Right lobe of liver (tissue), 6 donors: ENCODE results near the gene PPIE. TPM values are rescaled to one million over a fixed set of nuclear protein-coding genes. Genes with fewer than 3 reads are reported as not detected.
A peak's percentile ranks its signal among the peaks of the same experiment; 100 is the strongest.

Source experiments
- ATAC-seq, 4 donors: fragments of 200-7000 bp; cut with Tn5 transposase; one replicate each; pipeline ENCODE4 v1.9.1; 2020; ENCODE audit warnings: mild to moderate bottlenecking in 4 of 4, moderate library complexity in 4 of 4
- DNase-seq, 3 donors: peaks; one replicate each; pipeline ENCODE4 v3.0.0-alpha.2; 2020
- H3K27ac ChIP-seq, 3 donors: fragments of 200-600 bp; one replicate each; pipeline ENCODE4 v1.8.0; 2022
- H3K27me3 ChIP-seq, 2 donors: fragments of 200-600 bp; one replicate each; pipeline ENCODE4 v1.8.0; 2022
- H3K36me3 ChIP-seq, 4 donors: fragments of 200-600 bp; sonication (generic) in 1 of 4; one replicate each; pipeline versions ENCODE4 v1.5.1 to v1.8.0; 2017 to 2022; ENCODE audit warnings: control low read depth in 1 of 4
- H3K4me1 ChIP-seq, 4 donors: fragments of 200-600 bp; sonication (generic) in 1 of 4; one replicate each; pipeline versions ENCODE4 v1.5.1 to v1.8.0; 2017 to 2022; ENCODE audit warnings: control low read depth in 1 of 4
- H3K4me3 ChIP-seq, 3 donors: fragments of 200-600 bp; one replicate each; pipeline ENCODE4 v1.8.0; 2022
- H3K9me3 ChIP-seq, 4 donors: fragments of 200-600 bp; sonication (generic) in 1 of 4; one replicate each; pipeline versions ENCODE4 v1.5.1 to v1.8.0; 2017 to 2022; ENCODE audit warnings: control low read depth in 1 of 4
- POLR2A ChIP-seq: fragments of 450-650 bp; IDR thresholded peaks from one replicate; pipeline ENCODE4 v1.6.1; 2017; ENCODE audit warnings: antibody characterized with exemption, mild to moderate bottlenecking
- WGBS: methylation state at CpG from one replicate; pipeline ENCODE4 v1.1.6; 2018; ENCODE audit warnings: low coverage, low lambda C conversion rate; ENCODE audit not compliant: insufficient coverage; ENCODE audit errors: missing lambda C conversion rate; 5-methylcytosine and 5-hydroxymethylcytosine counted together
- intact Hi-C, 2 donors: fragments of 100-400 bp; cut with DNase I; formaldehyde crosslinking; loops; one replicate each; pipeline versions ENCODE4 v1.11.2 to v1.14.1; 2022
- total RNA-seq, 6 experiments: library from RNA; depleted of rRNA in 2 of 6; stranded (reverse); fragments of >200 nt in 2 of 6; fragmentation: NEBNext Ultra II Directional in 3 of 6; extraction: Animal tissue kit (Norgen Biotek cat#: 25700) in 3 of 6; gene quantifications; one replicate each; pipeline versions ENCODE4 v1.1.0 to v1.2.4, GENCODE V29; 2016 to 2023
- TF ChIP-seq, protein P1 (sequence below), 4 donors: fragments of 200-600 bp in 3 of 4; fragments of 450-650 bp in 1 of 4; IDR thresholded peaks; one replicate each; pipeline versions ENCODE4 v1.5.1 to v1.8.0; 2016 to 2022; ENCODE audit warnings: antibody characterized with exemption in 4 of 4, mild to moderate bottlenecking in 2 of 4
- donor health status: DM: no; HTN: yes; CAD: no.
- donor health status: DM: no; HTN: no; CAD: no.
- donor health status: DM: no; HTN: no; CAD: no.
- donor health status: DM: no; HTN: yes; CAD: no.
- donor health status: DM: no; HTN: yes; CAD: no.

The PPIE gene
- total RNA-seq, 6 experiments from 2014 or later: 16.2 to 24.9 (median 20.7) TPM

DNA sequence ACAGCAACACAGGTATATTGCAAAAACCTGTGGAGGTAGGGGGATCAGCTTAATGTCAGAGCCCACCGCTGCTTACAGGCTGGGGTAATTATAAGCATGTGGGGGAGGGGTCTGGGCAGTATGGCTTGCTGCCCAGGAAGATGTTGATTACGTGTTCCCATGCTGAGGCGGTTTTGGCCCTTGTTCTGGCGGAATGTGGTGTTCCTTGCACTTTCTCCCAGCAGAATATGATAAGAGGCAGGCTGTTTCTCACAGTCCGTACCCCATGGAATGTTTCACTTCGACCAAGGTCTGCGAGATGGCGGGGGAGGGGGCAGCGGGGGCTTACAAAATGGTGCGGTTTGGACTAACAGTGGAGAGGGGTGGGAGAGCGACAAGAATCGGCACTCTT lies 37.6 kb upstream of the PPIE start:
- Histone ChIP-seq H3K27me3 (no peaks in the 10 kb centered on the region), H3K36me3 (no peaks in the 10 kb centered on the region), H3K4me1 (no peaks in the 10 kb centered on the region), H3K4me3 (no peak overlapping the region), H3K9me3 (no peaks in the 10 kb centered on the region), H3K27ac (no peak overlapping the region)
- TF ChIP-seq, protein P1, sequence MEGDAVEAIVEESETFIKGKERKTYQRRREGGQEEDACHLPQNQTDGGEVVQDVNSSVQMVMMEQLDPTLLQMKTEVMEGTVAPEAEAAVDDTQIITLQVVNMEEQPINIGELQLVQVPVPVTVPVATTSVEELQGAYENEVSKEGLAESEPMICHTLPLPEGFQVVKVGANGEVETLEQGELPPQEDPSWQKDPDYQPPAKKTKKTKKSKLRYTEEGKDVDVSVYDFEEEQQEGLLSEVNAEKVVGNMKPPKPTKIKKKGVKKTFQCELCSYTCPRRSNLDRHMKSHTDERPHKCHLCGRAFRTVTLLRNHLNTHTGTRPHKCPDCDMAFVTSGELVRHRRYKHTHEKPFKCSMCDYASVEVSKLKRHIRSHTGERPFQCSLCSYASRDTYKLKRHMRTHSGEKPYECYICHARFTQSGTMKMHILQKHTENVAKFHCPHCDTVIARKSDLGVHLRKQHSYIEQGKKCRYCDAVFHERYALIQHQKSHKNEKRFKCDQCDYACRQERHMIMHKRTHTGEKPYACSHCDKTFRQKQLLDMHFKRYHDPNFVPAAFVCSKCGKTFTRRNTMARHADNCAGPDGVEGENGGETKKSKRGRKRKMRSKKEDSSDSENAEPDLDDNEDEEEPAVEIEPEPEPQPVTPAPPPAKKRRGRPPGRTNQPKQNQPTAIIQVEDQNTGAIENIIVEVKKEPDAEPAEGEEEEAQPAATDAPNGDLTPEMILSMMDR (IDR thresholded peaks at IDR 0.05): no peak
- WGBS: 20% methylated on average over 10 of the region's 12 CpGs
- peak in 1 of 3 donors; percentile 30 for DNase-seq
- peak; percentile 53 to 74 (median 58) for ATAC-seq
- intact Hi-C loops: no loop called here

DNA sequence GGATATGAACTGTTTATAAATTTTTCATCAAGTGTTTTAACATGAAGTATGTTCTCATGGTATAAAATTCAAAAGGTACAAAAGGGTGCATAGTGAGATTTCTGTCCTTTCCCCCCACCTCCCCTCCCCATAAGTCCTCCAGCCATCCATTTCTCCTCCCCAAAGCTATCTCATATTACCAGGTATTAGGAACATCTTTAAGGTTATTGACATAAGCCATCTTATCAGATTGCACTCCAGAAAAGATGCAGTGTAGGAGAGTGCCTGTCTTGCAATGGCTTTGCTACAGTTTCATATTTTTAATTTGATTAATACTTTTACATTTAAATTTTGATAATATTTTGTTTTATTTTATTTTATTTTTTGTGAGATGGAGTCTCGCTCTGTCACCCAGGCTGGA lies 33.9 kb upstream of the PPIE start:
- DNase-seq (no peak), ATAC-seq (no peak)
- intact Hi-C loops: no loop called here
- H3K27me3 ChIP-seq: no peaks in the 10 kb centered on the region
- no peak overlapping the region for H3K27ac ChIP-seq
- no peaks in the 10 kb centered on the region for H3K4me1 ChIP-seq
- no peaks in the 10 kb centered on the region for H3K36me3 ChIP-seq
- WGBS: 71% methylated on average over 1 of the region's 1 CpG
- H3K4me3 ChIP-seq: no peak overlapping the region
- no peak for TF ChIP-seq POLR2A
- TF ChIP-seq, protein P1 (IDR thresholded peaks at IDR 0.05): no peak
- no peaks in the 10 kb centered on the region for H3K9me3 ChIP-seq

DNA sequence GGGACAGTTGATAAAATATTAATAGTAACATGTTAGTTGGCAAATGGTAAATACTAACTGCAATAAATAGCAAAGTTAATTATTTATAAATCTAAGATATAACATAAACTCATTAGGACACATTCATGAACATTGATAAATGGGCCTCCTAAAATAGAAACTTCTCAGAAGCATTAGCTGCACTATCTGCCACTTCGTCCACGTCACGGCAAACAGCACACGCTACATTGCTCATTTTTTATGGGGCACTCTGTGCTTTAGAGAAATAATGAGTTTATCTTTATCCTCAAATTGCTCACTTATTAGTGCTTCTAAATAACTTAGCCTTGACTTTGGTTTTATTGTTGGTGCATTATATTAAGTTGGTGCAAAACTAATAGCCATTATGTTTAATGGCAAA lies 31.2 kb upstream of the PPIE start:
- DNase-seq (no peak), ATAC-seq (no peak)
- Histone ChIP-seq H3K36me3 (no peaks in the 10 kb centered on the region), H3K4me3 (no peak overlapping the region), H3K4me1 (no peaks in the 10 kb centered on the region), H3K27me3 (no peaks in the 10 kb centered on the region), H3K9me3 (no peaks in the 10 kb centered on the region), H3K27ac (no peak overlapping the region)
- intact Hi-C loops: no loop called here
- WGBS: 98% methylated on average over 4 of the region's 4 CpGs
- TF ChIP-seq POLR2A: no peak
- TF ChIP-seq, protein P1 (IDR thresholded peaks at IDR 0.05): no peak

DNA sequence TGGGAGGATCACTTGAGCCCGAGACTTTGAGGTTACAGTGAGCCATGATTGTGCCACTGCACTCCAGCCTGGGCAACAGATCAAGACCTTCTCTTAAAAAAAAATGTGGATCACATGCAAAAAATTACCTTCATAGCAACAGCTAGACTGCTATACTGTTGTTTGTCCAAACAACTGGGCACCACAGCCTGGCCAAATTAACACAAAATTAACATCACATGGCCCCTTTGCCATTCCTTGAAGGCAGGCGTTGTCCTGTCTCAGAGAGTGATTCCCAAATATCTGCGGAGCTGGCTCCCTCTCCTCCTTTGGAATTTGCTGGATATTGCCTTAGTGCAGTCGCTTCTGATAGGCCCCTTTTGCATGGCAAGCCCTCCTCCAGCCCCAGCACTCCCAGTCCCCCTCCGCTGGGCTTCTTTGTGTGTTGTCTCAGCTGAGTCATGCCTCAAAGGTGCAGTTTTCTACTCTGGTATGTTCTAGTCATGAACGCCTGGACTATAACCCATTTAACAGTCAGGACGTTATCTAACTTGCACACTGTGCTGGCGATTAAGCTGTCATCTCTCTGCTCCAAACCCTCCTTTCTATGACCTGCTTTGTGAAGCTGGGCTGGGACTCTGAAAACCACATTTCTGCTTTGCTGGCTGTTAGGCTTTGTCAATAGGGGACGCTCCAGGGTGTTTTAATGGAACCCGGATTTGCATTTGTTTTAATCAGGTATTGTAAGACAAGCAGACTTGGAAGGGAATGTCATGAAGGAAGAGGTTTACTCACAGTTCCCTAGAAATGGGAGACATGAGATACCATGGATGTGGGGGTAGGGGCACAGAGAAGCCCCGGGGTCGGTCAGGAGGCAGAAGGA lies 27.3 kb upstream of the PPIE start:
- H3K27me3 ChIP-seq: no peaks in the 10 kb centered on the region
- DNase-seq (no peak), ATAC-seq (no peak)
- WGBS: 65% methylated on average over 11 of the region's 12 CpGs
- TF ChIP-seq POLR2A: no peak
- TF ChIP-seq, protein P1 (IDR thresholded peaks at IDR 0.05): no peak
- H3K4me3 ChIP-seq: no peak overlapping the region
- H3K36me3 ChIP-seq: no peaks in the 10 kb centered on the region
- no peak overlapping the region for H3K27ac ChIP-seq
- intact Hi-C loops: loop anchor here in 1 of 2 donors (10.0 kb wide), 1 partner anchor 107 kb away; no protein-coding TSS in a partner anchor
- H3K9me3 ChIP-seq: no peaks in the 10 kb centered on the region
- no peaks in the 10 kb centered on the region for H3K4me1 ChIP-seq
